GM18951 (cell line): ENCODE measurements around the gene CAP1.

Experiments
- POLR2A ChIP-seq: IDR thresholded peaks from 4 replicates; pipeline ENCODE4 v1.6.1; 2011; ENCODE audit warnings: mild to moderate bottlenecking; ENCODE audit not compliant: insufficient read length, insufficient read depth; ENCODE audit errors: extremely low read depth
- in situ Hi-C: fragments of 300-500 bp; cut with MboI; formaldehyde crosslinking; loops from one replicate; pipeline ENCODE4 v1.12.0; 2022; ENCODE audit warnings: low sequenced_read_pairs, mixed read lengths, inconsistent platforms; ENCODE audit not compliant: unreplicated experiment

CAP1 gene

DNA sequence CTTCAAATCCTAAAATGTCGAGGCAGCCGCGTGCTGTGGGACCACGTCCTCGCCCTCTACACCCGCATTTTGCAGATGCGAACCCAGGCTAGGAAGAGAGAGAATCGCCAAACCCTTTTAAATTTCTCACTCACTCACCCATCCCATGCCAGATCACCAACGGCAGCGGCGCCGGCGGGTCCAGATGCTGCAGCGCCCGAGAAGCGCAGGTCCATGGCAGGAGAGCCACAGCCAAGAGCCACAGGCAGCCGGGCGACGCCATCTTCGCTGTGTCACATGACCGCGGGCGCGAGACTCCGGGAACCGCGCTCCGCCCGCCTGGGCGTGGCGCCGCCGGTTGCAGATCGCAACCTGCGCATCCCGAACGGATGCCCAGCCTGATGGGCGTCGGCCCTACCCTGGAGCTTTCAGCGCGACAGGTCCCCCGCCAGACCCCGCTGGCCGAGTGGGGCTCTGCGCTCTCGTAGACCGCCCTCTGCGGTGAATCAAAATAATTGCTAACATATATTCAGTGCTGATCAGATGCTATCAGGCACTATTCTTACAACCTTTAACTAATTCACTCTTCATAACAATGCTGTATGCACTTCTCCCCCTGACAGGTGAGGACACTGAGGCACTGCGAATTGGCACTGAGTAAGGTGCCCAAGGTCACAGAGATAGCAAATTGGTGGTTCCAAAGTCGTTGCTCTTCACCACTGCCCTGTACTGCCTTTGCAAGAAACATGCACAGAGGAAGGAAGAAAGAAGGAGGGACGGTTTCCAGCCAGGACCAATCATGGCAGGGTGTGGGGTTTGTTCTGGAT lies 56.7 kb downstream of the CAP1 start, which contains the start of gene PPT1:
Gene PPT1 (minus strand): TSS at position 276 of the 806 bp plus-strand sequence. CDS start 14 bp downstream, at position 262.
- in situ Hi-C loops = no loop called here
- peak; percentile 90 for TF ChIP-seq POLR2A

- TF ChIP-seq POLR2A = no peak
Observed at GRCh38 chr1:40102038-40102437, 61.5 kb downstream of the CAP1 start.

DNA sequence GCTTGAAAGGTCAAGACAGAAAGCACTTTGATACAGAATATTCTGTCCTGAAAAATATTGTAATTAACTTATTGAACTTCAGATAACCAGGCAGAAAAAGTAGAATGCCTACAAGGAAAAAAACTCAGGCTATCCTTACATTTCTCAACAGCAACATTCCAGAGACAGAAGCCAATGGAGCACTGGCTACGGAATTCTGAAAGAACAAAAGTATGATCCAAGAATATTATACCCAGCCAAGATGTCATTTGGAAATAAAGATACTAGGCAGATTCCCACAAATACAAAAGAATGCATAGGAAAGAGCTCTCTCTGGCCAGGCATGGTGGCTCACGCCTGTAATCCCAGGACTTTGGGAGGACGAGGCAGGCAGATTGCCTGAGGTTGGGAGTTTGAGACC lies 62.4 kb downstream of the CAP1 start:
- in situ Hi-C loops = no loop called here
- no peak for TF ChIP-seq POLR2A

More at GRCh38 chr1:40102038-40102437, 61.5 kb downstream of the CAP1 start:
- in situ Hi-C loops = no loop called here

GRCh38 chr1:40105028-40105427 lies 64.5 kb downstream of the CAP1 start:
- TF ChIP-seq POLR2A = no peak
- in situ Hi-C loops = no loop called here

DNA sequence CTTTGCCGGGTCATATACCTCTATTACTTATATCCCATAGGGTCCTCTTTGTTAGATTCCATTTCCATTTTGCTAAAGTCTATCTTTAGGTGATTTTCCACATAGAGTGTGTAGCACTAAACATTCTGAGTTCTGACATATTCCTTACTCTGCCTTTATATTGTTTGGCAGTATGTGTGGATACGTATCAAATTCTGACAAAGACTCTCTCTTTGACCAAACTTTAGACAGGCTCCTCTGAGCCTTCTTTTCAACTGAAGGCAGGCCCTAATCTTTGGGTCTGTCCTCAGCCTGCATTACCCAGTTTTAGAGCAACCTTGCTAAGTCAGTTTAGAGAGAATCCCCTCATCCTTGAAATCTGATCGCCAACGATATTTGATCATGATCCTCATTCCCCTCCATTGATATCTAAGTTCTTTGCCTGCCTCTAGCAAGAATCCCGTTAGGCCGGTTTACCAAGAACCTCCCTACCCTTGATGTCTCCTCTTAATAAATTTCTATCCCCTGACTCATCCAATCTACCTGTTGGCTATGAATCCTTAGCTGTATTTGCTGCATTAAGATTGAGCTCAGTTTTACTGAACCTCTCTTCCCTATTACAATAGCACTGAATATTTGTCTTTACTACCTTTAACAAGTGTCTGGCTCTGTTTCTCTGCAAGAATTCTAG lies 66.9 kb downstream of the CAP1 start:
- in situ Hi-C loops = no loop called here
- no peak for TF ChIP-seq POLR2A

DNA sequence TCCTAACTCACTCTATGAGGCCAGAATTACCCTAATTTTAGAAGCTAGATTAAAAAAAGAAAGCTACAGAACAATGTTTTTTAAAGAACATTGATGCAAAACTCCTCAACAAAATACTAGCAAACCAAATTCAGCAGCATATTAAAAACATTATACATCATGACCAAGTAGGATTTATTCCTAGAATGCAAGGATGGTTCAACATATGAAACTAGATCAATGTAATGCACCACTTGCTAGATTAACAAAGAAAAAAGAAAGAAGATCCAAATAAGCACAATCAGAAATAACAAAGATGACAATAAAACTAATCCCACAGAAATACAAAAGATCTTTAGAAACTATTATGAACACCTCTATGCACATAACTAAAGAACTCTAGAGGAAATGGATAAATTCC lies 69.9 kb downstream of the CAP1 start:
- in situ Hi-C loops = no loop called here
- no peak for TF ChIP-seq POLR2A

DNA sequence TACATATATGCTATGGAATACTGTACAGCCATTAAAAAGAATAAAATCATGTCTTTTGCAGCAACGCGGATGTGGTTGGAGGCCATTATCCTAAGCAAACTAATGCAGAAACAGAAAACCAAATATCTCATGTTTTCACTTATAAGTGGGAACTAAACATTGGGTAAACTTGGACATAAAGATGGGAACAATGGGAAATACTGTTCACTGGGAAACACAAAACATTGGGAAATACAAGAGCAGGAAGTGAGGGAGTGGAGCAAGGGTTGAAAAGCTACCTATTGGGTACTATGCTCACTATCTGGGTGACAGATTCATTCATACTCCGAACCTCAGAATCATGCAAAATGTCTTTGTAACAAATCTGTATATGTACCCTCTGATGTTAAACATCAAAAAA lies 73.9 kb downstream of the CAP1 start:
- no peak for TF ChIP-seq POLR2A
- in situ Hi-C loops = no loop called here

DNA sequence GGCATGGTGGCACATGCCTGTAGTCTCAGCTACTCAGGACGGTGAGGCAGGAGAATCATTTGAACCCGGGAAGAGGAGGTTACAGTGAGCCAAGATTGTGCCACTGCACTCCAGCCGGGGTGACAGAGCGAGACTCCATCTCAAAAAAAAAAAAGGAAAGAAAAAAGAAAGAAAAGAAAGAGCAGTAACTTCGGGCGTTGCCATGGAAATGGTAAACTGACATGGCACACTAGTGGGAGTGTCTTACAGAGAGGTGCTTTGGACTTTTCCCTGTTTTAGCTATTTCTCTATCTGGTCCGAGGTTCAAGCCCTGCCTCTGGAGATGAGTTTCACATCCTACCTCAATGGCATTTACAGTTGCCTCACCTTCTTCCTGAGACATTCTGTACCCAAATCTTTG lies 79.6 kb downstream of the CAP1 start:
- in situ Hi-C loops = no loop called here
- TF ChIP-seq POLR2A = no peak
